ENCODE measurements around the gene NEDD1.

DNA sequence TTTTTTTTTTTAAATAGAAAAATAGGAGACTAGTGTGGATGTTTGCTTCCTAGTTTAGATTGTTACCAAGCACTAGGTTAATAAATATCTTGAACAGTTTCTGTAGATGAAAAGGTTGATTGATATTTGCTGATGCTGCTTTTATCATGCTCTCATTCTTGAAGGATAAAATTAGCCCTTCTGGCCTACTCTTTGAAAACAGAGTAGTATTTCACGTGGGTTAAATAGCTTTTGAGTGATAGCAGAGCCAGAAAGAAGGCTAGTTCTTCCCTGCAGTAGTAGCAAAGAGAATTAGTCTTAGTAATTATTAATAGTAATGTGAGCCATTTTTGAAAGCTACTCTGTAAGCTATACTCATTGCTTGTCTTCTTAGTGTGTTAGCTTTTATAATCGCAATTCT is 5.2 kb downstream of the NEDD1 start:
- TF ChIP-seq, protein P1, sequence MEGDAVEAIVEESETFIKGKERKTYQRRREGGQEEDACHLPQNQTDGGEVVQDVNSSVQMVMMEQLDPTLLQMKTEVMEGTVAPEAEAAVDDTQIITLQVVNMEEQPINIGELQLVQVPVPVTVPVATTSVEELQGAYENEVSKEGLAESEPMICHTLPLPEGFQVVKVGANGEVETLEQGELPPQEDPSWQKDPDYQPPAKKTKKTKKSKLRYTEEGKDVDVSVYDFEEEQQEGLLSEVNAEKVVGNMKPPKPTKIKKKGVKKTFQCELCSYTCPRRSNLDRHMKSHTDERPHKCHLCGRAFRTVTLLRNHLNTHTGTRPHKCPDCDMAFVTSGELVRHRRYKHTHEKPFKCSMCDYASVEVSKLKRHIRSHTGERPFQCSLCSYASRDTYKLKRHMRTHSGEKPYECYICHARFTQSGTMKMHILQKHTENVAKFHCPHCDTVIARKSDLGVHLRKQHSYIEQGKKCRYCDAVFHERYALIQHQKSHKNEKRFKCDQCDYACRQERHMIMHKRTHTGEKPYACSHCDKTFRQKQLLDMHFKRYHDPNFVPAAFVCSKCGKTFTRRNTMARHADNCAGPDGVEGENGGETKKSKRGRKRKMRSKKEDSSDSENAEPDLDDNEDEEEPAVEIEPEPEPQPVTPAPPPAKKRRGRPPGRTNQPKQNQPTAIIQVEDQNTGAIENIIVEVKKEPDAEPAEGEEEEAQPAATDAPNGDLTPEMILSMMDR (IDR thresholded peaks at IDR 0.05; ENCODE audit: low read depth, low read length), result no peak
- TF ChIP-seq, protein P2, sequence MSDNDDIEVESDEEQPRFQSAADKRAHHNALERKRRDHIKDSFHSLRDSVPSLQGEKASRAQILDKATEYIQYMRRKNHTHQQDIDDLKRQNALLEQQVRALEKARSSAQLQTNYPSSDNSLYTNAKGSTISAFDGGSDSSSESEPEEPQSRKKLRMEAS (IDR thresholded peaks at IDR 0.05; ENCODE audit: low read depth, low read length), result no peak
- TF ChIP-seq MYC (IDR thresholded peaks at IDR 0.05; ENCODE audit: low read depth, low read length) (no peak), POLR2A (IDR thresholded peaks at IDR 0.05; ENCODE audit: extremely low read depth, insufficient read length) (no peak)

All from NB4 (cell line).